ENCODE measurements around the gene PKLR.
"Not testable (repeated sequence)": the region's sequence is repeated elsewhere in the genome, so short reads cannot be mapped to it uniquely, and the experiment has no call there.

Gene PKLR

DNA sequence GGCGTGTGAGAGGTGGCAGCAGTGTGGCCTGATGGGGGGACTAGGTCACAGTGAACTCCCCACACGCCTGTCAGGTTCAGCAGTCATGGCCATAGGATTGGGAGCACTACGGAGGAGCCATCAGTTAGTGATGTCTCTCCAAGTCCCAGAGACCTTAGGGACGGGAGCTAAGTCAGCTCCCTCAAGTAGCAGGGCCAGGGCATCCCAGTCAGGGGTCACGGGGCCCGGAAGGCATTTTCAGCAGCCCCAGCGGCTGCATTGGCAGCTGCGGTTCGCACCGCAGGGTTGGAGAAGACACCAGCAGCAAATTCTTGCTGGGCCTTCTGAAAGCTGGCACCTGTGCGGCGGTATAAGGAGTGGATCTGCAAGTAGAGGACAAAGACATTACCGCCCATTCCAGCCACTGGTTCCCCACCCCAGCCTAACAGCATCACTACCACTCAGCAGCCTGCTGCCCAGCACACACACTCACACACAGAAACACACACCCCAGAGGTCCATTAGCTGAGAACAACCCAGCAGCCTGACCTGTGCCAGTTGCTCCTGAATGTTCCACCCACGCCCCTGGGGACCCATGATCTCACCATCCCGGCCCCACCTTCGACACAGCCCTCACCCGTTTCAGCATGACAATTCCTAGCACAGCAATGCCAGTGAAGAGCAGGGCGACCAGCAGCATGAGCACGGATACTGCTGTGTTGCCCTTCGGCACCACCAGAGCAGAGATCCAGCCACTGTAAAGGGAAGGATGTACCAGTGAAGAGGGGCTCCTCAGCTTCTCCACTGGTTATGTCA lies 45.0 kb downstream of the PKLR start:
- in situ Hi-C loops (cut with MboI; ENCODE audit: low sequenced_read_pairs) = loop anchor here (10.0 kb wide), 1 partner anchor 329 kb away; no protein-coding TSS in a partner anchor

DNA sequence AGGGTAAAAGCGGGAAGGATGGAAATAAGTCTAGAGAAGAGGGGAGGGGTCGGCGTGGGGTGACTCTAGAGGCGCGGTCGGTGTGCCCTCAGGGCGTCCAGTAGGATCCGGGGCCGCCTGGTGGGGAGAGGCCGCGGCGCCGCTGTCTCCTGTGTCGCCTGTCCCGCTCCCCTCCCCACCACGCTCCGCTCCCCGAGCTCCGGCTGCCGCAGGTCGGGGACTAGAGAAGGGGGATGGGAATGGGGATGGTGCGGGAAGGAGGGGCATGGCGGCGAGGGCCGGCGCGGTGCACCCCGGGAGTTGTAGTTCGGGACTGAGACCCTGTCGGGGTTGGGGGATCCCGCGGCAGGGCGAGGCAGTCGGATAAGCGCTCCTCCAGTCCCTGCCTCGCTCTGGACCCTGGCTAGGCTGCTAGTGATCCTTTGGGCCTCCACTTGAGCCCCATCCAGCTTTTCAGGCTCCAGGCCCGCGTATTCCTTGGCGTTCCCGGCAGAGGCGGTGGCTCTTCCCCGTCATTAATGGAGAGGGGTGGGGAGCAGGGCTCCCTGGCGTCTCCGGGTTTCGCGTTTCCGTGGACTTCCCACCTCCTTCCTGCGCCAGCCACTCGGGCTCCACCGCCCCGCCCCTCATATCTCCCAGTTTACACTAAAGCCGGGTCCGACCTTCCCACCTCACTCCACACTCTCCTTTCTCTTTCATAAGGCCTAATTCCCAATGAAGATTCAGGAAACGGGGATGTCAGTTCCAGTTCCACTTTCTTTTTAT lies 45.8 kb downstream of the PKLR start, which contains the start of gene ENTREP3:
ENTREP3 (minus strand) TSS at position 241 of the 765 bp plus-strand sequence. CDS start 606 bp downstream, outside the sequence.
- in situ Hi-C loops (cut with MboI; ENCODE audit: low sequenced_read_pairs) = loop anchor here (10.0 kb wide), 1 partner anchor 329 kb away; no protein-coding TSS in a partner anchor

DNA sequence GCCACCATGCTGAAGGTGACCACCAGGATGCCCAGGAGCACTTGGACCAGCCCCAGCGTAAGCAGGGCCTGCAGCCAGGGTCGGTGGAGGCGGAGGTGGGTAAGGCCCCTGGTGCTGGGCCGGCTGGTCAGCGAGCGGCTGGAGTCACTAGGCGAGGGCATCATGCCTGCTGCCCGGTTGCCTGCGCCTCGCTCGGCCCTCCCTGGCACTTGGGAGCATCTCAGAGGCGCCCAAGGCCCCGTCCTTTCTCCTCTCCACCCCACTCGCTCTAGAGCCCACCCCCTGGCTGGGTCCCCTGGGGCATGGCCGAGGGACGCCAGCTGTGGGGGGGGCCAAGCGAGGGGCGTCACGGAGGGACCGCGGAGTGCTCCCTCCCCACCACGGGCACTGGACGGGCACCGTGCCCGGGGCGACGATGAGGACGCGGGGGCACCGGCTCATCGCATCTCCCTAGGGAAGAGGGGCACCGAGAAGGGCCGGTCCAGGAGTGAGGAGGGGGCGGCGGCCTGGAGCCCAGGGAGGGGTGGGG lies 46.5 kb downstream of the PKLR start:
- in situ Hi-C loops (cut with MboI; ENCODE audit: low sequenced_read_pairs) = loop anchor here (10.0 kb wide), 1 partner anchor 330 kb away; no protein-coding TSS in a partner anchor

DNA sequence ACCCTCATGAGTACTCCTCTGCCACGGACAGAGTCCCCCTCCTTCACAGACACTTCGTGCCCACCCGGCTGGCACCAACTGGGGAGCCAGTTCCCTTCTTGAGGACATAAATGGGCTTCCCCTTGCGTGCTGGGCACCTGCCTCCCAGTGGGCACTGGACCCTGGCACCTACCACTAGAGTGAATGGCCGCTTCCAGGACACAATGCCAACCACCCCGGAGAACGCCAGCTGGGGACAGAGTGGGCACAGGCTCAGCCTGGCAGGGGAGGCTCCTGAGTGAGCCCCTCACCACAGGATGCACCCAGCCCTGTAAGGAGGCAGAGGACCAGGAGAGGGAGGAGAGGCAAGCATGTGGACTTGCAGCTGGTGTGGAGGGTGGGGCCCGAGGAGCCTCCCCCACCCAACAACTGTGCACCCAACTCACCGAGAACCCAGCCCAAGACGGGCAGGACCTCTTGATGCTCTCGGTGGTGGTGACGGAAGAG lies 47.0 kb downstream of the PKLR start:
- in situ Hi-C loops (cut with MboI; ENCODE audit: low sequenced_read_pairs) = loop anchor here (10.0 kb wide), 1 partner anchor 331 kb away; no protein-coding TSS in a partner anchor

DNA sequence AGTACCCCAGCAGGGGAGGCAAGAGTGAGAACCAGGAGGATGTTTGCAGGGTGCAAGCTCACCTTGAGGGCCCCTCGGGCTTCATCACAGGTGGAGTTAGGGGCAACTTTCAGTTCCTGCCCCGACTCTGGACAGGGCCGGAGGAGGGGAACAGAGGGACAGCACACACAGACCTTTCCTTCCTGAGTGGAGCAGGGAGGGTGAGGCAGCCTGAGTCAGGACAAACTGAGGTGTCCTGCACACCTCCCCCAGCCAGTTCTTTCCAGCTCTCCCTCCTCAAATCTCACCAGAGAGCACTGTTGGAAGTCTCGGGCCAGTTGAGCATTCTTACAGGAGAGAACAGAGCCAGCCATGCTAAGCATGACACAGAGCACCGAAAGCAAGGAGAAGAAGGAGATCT lies 47.4 kb downstream of the PKLR start:
- in situ Hi-C loops (cut with MboI; ENCODE audit: low sequenced_read_pairs) = loop anchor here (10.0 kb wide), 1 partner anchor 331 kb away; no protein-coding TSS in a partner anchor

DNA sequence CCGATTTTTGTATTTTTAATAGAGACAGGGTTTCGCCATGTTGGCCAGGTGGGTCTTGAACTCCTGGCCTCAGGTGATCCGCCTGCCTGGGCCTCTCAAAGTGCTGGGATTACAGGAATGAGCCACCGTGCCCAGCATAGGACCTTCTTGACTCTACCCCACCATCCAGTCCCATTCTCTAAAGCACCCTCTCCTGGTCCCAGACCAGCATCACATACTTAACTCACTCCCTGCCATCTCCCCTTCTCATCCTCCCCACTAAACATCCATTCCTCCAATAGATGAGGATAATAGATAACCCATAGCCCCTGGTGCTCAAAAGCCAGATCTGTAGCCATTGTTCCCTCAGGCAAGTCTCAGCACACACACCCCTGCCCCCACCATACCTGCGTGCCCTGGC lies 48.0 kb downstream of the PKLR start:
- in situ Hi-C loops (cut with MboI; ENCODE audit: low sequenced_read_pairs) = loop anchor here (10.0 kb wide), 1 partner anchor 332 kb away; no protein-coding TSS in a partner anchor

DNA sequence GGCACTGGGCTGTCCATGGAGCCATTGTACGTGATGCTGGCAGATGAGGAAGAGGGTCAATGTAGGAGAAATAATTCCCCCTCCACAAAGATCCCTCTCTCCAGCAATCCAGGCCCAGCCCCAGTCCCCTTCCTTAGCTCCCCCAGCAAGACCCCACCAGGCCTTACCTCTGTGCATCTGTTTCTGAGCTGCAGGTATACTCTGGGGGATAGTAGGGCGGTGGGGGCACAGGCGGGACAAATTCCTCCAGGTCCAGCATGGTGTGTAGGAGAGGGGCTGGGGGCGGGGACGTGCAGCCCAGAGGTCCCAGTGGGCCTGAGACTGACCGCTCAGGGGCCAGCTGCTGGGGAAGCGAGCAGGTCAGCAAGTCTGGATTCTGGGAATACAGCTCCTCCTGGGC lies 49.7 kb downstream of the PKLR start:
- in situ Hi-C loops (cut with MboI; ENCODE audit: low sequenced_read_pairs) = loop anchor here (10.0 kb wide), 1 partner anchor 333 kb away; no protein-coding TSS in a partner anchor

DNA sequence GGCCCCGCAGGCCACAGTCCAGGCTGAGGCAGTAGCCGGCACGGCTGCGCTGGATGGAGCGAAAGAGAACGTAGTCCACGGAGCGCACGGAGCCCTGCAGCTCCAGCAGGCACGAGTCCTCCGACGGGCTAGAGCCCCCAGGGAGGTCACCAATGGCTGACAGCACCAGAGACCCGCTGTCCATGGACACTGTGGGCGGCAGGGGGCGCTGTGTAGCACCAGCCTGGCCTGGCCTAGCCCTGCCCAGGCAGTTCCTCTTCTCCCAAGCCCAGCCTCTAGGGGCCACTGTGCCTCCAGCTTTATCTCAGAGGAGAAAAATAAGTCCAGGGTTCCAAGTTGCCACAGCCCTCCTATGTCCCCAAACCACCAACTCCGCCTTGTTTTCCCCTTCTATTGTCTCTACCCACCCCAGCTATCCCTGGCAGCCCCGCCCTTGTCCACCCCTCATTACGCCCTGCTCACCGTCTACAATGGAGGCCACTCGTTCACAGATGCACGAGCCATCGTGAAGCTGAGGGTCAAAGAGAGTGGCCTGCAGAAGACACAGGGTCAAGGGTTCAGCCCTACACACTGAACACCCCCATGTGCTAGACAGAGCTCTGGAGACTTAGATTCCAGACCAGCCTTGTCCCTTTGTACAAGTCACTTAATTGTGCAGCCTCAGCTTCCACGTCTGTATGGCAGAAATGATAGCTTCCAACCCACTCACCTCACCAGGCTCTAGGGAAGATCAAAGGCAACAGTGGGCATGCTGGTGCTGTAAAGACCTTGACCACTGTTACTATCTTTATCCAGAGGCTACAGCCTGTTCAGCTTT lies 50.4 kb downstream of the PKLR start:
- in situ Hi-C loops (cut with MboI; ENCODE audit: low sequenced_read_pairs) = loop anchor here (10.0 kb wide), 1 partner anchor 334 kb away; no protein-coding TSS in a partner anchor

DNA sequence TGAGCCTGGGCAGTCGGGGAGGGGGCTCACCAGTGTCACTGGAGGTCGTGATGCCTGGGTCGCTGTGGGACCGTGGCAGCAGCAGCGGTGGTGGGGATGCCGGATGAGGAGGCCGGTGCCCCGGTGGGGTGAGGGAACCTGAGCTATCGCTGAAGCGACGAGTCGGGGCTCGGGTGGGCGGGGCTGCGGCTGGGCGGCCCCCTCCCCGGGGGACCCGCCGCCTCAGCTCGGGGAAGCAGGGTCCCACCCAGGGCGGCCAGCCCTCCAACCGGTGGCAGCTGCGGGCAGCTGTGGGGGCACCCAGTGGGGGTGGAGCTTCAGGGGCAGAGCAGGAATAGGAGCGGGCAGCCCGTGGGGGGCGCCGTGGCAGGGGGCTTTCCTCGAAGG lies 51.0 kb downstream of the PKLR start:
- in situ Hi-C loops (cut with MboI; ENCODE audit: low sequenced_read_pairs) = loop anchor here (10.0 kb wide), 1 partner anchor 335 kb away; no protein-coding TSS in a partner anchor

DNA sequence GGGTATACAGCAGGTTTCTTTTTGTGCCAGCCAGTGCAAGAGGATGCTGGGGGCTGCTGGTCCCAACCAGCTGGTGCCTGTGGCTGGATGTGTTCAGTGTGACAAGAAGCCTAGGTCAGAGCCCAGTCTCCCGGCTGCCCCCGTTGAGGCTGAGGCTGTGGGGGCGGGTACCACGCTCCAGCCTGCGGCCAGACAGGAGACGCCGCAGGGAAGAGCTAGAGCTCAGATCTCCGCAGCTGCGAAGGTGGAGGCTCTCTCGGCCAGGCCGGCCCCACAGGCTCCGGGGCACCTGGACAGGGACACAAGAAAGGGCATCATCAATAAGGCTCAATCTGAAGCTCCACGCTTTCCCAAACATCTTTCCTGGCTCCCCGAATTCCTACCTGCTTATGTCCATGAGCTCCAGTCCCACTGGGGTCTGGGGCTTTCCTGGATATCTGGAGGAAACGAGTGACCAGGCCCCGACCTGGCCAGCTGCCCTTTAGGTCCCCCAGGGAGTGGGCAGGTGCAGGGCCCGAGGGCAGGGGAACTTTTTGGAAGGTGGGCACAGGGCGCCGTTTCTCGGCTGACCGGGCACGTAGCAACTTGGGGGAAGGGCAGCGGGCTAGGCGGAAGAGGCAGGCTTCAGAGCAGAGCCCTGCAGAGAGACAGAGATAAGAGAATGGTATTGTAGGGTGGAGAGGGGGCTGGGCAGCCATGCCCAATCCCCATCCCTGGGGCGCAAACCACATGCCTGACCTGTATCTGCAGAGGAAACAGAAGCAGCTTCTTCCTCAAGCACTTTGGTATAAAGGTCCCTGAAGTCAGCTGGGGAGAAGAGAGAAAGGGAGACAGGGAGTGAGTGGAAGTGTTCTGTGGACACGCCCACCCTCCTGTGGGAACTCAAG lies 53.3 kb downstream of the PKLR start:
- in situ Hi-C loops (cut with MboI; ENCODE audit: low sequenced_read_pairs) = no loop called here

DNA sequence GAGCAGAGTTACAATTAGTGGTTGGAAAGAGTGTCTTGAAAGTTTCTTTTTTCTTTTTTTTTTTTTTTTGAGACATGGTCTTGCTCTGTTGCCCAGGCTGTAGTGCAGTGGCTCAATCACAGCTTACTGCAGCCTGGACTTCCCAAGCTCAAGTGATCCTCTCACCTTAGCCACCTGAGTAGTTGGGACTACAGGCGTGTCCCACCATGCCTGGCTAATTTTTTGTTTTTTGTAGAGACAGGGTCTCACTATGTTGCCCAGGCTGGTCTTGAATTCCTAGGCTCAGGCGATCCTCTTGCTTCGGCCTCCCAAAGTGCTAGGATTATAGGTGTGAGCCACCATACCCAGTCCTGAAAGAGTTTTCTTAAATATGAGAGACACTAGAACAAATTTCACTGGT lies 54.4 kb downstream of the PKLR start:
- in situ Hi-C loops (cut with MboI; ENCODE audit: low sequenced_read_pairs) = not testable (repeated sequence)

DNA sequence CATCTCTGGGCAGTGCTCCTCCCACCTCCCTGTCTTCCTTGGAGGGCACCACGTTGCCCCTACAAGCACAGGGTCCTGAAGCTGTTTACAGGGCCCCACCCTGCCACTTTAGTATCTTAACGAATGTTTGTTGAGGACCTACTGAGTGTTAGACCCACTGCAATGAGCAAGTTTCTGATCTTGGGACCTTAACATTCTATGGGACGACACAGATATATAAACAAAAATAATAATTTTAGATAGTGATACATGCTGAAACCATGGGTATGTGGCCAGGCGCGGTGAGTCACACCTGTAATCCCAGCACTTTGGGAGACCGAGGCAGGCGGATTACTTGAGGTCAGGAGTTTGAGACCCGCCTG lies 56.1 kb downstream of the PKLR start:
- in situ Hi-C loops (cut with MboI; ENCODE audit: low sequenced_read_pairs) = no loop called here

DNA sequence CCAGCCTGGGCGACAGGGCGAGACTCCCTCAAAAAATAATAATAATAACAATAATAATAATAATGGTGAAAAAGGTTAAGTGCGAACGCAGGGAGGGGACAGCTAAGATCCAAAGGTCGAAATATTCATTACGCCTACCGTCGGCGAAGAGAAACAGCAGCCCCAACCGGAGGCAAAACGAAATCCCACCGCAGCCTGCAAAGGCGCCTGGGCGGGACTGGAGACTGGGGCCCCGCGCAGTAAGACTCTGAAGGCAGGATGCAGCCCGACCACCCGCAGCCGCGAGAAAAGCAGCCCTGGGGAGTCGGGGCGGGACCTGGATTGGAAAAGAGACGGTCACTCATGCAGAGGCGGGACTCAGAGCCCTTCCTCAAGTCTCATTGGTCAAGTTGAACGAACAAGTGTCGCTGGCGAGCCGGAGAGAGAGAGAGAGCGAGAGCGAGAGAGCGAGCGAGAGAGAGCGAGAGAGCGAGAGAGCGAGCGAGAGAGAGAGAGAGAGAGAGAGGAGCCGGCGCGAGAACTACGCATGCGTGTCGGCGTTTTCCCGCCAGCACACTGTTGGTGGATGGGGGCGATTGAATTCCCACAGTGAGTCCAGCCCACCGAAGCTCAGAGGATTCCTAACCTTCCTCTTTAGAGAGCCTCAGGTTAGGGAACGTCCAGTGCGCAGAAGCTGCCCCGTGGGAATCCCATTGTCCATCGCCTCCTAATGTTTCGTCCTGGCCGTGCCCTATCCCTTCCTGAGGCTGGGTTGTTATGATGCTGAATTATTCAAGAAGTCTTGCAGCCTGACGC lies 56.7 kb downstream of the PKLR start:
- in situ Hi-C loops (cut with MboI; ENCODE audit: low sequenced_read_pairs) = no loop called here

DNA sequence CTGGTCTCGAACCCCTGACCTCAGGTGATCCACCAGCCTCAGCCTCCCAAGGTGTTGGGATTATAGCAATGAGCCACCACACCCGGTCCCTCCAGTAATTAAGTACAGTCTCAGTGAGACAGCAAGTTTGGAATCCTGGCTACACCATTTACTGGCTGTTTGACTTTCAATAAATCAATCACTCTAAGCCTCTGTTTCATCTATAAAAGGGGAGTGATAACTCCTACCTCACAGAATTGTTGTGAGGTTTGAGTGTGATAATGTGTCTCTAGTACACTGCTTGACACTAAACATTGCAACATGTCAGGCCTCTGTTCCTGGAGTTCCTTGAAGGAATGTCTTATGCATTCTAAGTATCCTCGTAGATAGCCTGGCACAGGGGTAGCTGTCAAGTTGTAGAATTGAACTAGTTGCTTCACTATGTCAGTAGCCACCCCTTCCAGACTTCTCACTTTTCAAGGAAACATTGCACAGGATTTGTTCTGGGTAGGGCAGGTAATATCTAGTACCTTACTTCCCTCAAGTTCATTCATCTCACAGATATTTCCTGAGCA lies 58.4 kb downstream of the PKLR start:
- in situ Hi-C loops (cut with MboI; ENCODE audit: low sequenced_read_pairs) = no loop called here

DNA sequence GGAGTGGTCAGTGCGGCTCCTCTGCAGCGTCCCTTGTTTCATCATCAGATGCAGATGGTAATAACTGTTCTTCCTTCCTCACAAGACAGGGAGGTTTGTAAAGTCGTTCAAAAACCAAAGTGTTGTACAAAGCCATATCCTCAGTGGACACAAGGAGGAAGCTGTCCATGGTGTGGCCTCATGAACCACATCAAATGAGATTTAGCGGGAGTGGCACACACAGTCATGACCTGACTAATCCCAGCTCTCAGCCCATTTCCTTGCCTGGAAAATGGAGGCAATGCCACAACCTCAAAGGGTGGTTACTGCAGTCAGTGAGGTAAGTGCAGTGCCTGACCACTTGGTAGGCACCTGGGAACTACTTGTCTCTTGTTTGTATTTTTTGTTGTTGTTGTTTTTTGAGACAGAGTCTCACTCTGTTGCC lies 59.4 kb downstream of the PKLR start:
- in situ Hi-C loops (cut with MboI; ENCODE audit: low sequenced_read_pairs) = no loop called here

DNA sequence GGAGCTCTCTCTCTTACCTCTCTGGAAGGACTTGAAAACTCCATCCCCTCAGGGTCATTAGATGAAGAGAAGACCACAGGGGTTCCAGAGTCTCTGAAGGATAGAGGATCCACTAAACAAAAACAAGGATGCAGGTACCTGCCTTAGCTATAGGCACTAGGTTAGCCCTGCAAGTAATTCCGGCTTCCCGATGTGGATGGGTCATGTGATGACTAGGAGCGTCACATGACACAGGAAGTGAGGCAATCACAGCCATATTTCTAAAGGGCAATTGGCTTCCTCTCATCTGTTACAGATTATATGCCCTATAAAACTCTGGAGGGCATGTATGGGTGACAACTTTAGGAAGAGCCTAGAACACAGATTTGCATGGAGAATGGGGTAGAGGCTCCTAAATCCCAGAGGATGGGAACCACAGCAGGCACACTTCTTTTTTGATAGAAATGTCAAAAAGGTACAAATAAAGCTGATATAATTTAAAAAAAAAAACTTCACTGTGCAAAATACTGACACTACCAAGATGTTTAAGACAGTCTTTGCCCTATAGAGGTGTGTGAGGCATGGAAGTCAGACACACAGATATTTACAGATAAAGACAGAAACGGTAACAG lies 60.1 kb downstream of the PKLR start:
- in situ Hi-C loops (cut with MboI; ENCODE audit: low sequenced_read_pairs) = no loop called here
